EH (cell line): Measurements from ENCODE around the gene LBX1.
A peak's percentile ranks its signal among the peaks of the same experiment; 100 is the strongest.

Source experiments
- DNase-seq: peaks from one replicate; pipeline ENCODE4 v3.0.0-alpha.2; 2015; ENCODE audit warnings: low read depth

Gene LBX1

DNA sequence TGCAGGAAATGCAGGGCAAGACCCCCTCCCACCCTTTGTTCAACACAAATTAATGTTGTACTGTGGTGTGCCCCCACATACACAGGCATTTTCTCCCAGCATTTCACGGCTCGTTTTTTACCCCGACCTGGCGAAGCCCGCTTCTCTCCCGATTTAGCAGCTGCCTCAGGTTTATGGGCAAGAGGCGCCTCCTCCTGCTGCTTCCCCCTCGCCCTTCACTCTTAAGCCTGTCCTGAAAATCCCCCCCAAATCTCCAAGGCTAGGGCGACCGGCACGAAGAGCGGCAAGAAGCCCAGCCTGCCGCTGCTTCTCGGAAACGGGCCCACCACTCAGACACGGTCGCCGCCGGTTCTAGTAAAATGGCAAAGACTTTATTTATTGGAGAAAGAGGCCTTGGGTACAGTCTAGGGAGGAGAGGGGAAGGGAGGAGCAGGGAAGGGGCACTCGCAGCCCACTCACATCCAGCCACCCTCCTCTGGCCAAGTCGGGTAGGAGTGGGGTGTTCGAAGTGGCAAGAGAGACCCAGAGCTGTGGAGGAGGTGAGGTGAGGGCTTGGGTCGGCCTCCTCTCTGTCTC is 3.3 kb downstream of the LBX1 start:
- no peak for DNase-seq

- no peak for DNase-seq
Measured at GRCh38 chr10:101224910-101225823, 4.1 kb downstream of the LBX1 start.

GRCh38 chr10:101224060-101224909 is 5.0 kb downstream of the LBX1 start:
- DNase-seq, result no peak

DNA sequence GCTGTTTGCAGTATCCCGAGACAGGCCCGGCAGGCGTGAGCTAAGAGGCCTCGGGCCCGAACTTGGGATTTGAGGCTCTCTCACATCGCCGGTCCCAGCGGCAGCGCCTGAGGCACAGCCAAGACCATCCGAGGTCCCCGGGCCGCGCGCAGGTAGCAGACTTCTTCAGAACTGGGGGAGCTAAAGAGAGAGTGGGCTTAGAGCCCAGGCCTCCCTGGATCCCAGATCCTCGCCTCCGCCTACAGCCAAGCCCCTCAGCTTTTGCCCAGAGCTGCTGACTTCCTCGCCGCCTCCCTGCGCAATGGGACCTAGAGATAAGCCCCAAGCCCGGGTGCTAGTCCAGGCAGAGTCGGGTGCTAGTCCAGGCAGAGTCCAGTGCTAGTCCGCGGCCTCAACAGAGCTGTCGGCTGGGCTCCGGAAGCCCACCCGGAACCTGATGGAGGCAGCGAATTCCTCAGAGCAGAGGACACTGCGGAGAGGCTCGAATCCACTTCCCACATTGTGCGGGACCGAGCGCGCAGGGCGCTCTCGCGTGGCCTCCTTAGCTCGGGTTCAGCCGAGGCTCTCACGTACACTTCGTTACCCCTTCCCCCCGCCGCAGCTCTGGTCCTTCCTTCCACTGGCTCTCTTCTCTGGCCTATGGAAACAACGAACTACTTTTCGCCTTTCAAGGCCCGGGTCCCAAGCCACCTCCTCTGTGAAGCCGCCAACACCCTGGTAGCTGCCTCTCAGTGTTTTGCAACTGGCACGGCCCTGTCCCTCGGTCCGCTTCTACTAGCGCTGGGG is 5.8 kb downstream of the LBX1 start:
- DNase-seq, result no peak

DNA sequence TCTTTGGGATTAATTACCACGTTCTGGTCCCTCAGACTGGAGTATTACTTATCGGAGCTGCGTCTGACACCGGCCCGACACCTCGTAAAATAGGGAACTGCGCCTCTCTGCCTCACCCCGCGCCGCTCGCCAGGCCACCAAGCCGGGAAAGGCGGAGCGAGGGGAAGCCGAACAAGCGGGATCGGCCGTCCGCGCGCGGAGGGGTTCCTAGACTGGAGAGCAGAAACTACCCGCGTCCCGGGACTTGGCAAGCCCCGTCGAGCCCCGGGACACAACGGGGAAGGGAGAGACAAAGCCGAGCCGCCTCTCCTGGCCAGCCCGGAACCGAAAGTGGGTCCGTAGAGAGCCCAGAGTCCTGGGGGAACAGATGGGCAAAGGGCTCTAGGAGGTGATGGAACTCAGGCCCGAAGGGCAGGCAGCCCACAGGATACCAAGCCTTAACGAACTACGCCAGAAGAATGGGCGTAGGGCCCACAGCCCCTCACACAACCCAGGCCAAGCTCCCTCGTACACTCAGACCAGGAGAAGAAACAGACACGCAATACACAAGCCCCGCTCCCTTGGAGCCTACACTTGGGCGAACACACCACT is 6.5 kb downstream of the LBX1 start:
- DNase-seq, result no peak

DNA sequence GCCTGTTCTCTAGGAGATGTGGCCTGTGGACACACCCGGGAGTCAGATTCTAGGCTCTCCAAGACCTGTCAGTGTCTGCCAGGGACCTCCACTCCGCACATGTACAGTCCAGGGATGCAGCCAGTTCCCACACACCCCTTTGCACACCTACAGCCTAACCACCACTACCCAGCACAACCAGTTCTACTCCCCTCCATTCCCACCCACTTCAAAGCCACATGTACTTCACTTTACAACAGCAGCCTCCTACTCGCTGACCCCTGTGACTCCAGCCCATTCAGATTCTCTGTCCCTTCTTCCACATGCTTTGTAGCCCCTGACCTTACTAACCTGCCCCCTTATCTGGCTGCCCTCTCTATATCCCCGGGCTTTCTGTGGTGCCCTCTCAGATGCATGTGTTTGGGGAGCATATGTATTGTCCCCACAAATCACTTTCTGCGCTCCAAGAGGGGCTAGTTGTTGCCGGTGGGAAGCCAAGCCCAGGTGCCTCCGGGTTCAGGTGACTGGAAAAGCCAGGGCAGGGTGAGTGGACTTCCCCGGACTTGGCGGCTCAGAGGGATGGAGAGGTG is 7.2 kb downstream of the LBX1 start:
- no peak for DNase-seq

- DNase-seq, result no peak
Measured at GRCh38 chr10:101221549-101221948, 7.7 kb downstream of the LBX1 start.

DNA sequence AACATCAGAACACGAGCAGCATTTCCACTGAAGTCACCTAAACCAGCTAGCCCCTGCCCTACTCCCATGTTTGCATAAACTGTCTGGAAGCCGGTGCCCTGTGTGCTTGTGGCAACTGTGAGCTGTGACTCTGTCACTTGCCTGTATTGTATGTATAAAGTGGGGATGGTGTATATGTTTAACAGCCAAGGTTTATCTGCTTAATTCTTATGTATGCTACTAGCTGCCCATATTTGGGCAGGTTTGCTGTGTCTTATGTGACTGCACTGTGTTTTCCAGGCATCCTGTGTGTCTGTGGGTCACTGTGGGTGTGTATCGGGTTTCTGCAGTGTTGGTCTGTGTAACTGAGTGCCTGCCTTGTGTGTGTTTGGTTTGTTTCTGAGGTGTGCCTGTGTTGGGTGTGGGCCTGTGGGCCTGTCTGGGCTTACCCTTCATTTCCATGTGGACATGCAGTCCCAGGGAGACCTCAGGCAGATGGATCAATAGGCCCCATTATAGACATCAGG is 9.3 kb downstream of the LBX1 start:
- no peak for DNase-seq

GRCh38 chr10:101219139-101219945 is 9.9 kb downstream of the LBX1 start:
- no peak for DNase-seq

GRCh38 chr10:101218351-101219138 is 10.7 kb downstream of the LBX1 start:
- no peak for DNase-seq

- peak; percentile 37 for DNase-seq
Measured at GRCh38 chr10:101217450-101218281, 11.6 kb downstream of the LBX1 start.

GRCh38 chr10:101217044-101217425 is 12.2 kb downstream of the LBX1 start:
- no peak for DNase-seq

DNA sequence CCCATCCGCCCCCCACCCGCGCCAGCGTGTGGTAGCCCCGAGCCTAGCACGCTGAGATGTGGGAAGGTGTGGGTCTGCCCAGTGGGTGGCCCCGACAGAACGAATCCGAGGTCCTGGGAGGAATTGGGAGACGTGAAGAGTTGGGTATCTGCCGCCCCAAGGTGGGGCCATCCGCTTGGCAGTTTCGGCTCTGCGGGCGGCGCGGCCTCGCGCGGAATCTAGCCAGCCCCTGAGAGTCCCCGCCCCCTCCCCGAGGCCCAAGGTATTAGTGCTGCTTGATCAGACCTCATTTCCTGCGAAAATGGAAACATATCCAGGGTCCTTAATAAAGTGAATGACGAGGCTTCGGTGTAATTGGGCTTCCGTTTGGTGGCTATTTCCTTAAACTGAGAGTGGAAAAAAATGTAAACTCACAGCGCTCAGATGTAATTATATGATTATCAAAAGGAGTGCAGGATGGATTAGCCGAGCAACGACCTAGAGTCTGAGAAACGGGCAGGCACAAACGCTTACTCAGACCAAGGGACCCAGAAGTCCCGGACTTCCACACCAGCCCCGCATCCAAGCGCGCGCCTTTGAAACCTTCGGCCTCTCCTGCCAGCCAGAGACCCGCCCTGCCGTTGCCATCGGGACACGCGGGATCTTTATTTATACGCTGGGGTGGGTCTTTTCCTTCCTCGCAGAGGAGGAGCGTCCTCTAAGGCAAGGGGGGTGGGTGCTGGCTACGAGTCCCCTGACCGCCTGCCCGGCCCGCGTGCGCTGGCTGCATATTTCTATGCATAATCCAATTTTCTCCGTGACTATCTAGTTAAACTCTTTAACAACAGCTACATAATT is 12.8 kb downstream of the LBX1 start:
- DNase-seq, result no peak

- DNase-seq, result no peak
Measured at GRCh38 chr10:101215397-101216206, 13.7 kb downstream of the LBX1 start.

DNA sequence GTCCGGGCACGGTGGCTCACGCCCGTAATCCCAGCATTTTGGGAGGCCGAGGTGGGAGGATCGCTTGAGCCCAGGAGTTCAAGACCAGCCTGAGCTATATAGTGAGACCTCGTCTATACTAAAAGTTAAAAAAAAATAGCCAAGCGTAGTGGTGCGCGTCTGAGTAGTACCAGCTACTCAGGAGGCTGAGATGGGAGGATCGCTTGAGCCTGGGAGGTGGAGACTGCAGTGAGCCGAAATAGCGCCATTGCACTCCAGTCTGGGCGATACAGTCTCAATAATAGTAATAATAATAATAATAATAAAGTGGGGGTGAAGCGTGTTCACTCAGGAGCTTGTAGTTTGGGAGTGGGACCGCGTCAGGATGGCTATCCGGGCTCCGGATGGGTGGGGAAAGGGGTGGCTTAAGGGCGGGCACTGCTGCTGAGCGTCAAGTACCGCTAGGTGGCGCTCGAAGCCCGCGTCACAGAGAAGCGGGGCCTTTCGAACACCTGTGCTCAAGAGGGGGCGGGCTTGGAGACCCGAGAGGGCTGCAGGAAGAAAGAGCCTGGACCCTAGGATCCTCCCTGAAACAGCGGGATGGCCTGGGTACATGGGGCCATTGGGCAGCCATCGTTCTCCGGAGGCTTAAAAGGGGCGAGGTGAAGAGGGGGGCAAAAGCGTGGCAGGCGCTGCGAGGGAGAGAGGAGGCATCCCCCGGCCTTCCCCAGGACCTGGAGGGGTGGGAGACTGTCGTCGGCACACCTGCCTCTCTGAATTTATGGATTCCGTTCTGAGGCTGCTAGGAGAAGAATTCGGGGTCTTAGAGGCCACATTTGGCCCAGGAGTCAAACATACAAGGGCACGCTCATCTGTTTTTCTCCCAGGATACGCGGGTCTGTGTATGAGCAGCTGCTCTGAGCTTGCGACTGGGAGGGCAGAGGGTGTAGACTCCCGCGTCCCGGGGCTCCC is 14.5 kb downstream of the LBX1 start:
- peak; percentile 48 for DNase-seq
